GM12873 (cell line): ENCODE results near the gene RAB36.

Source experiments
- CTCF ChIP-seq: IDR thresholded peaks from 2 replicates; pipeline ENCODE4 v1.5.1; 2012; ENCODE audit warnings: low read depth, mild to moderate bottlenecking, moderate library complexity, low read length, control low read depth; ENCODE audit not compliant: insufficient read depth; ENCODE audit errors: missing control alignments

Gene RAB36

GRCh38 chr22:23105304-23105703 lies 40.0 kb upstream of the RAB36 start:
- TF ChIP-seq CTCF = no peak

- no peak for TF ChIP-seq CTCF
These were observed 39.4 kb upstream of the RAB36 start for GRCh38 chr22:23105919-23106318.

- TF ChIP-seq CTCF = no peak
These were observed 38.9 kb upstream of the RAB36 start for GRCh38 chr22:23106344-23106743.

- TF ChIP-seq CTCF = no peak
These were observed 38.3 kb upstream of the RAB36 start for GRCh38 chr22:23106906-23107367.

- no peak for TF ChIP-seq CTCF
These were observed 37.6 kb upstream of the RAB36 start for GRCh38 chr22:23107487-23108248.

GRCh38 chr22:23108249-23109078 lies 36.8 kb upstream of the RAB36 start:
- no peak for TF ChIP-seq CTCF

GRCh38 chr22:23109079-23109347 lies 36.3 kb upstream of the RAB36 start:
- no peak for TF ChIP-seq CTCF
